SK-N-SH (cell line): ENCODE measurements around the gene CCDC15. TPM values are rescaled to one million over a fixed set of nuclear protein-coding genes. Genes with fewer than 3 reads are reported as not detected.

Experiments
- CTCF ChIA-PET: fragments of 300-600, 350-600 bp; formaldehyde crosslinking; extraction: SDS; loops from one replicate; lab custom pipeline; 2021; lab: Yijun Ruan, JAX
- POLR2A ChIA-PET: fragments of 350-600 bp; sonication (Branson Sonifier 250); formaldehyde crosslinking; extraction: SDS; loops from one replicate; lab custom pipeline; 2020; ENCODE audit warnings: antibody characterized with exemption, inconsistent platforms; lab: Yijun Ruan, JAX
- DNase-seq: peaks from one replicate; pipeline ENCODE4 v3.0.0; 2012
- H2AFZ ChIP-seq: fragments of 200-600 bp; sonication (generic); 2 replicates; pipeline ENCODE4 v1.8.1; 2016; ENCODE audit warnings: antibody characterized with exemption, mild to moderate bottlenecking, low read depth
- H3F3A ChIP-seq: fragments of 200-600 bp; sonication (generic); replicated peaks from 2 replicates; pipeline ENCODE3; 2016; ENCODE audit warnings: antibody characterized with exemption, mild to moderate bottlenecking; ENCODE audit not compliant: insufficient read depth
- H3K27ac ChIP-seq, 2 experiments: fragments of 200-500 bp in 1 of 2; fragments of 200-600 bp in 1 of 2; sonication (Bioruptor generic) in 1 of 2; sonication (generic), shearing (Covaris generic) in 1 of 2; 2 replicates each; pipeline versions ENCODE4 v1.5.1 to v1.6.1; 2014 to 2016; ENCODE audit warnings: low read depth in 2 of 2, inconsistent platforms in 1 of 2, low read length in 1 of 2, mild to moderate bottlenecking in 1 of 2, mixed read lengths in 1 of 2
- H3K27me3 ChIP-seq: fragments of 200-600 bp; sonication (generic), shearing (Covaris generic); 2 replicates; pipeline ENCODE4 v1.6.1; 2016; ENCODE audit warnings: mixed run types; ENCODE audit not compliant: insufficient read depth
- H3K36me3 ChIP-seq, 2 experiments: fragments of 200-500 bp in 1 of 2; fragments of 200-600 bp in 1 of 2; sonication (Bioruptor generic) in 1 of 2; sonication (generic) in 1 of 2; replicated peaks in 1 of 2; 2 replicates each; pipeline versions ENCODE3 to v1.5.1; 2014 to 2016; ENCODE audit warnings: low read length in 1 of 2, mild to moderate bottlenecking in 1 of 2; ENCODE audit not compliant: insufficient read depth in 2 of 2, control insufficient read depth in 1 of 2
- H3K4me1 ChIP-seq, 2 experiments: fragments of 200-500 bp in 1 of 2; fragments of 200-600 bp in 1 of 2; sonication (Bioruptor generic) in 1 of 2; sonication (generic), shearing (Covaris generic) in 1 of 2; 2 replicates each; pipeline versions ENCODE4 v1.5.1 to v1.6.1; 2014 to 2016; ENCODE audit warnings: low read depth in 1 of 2, low read length in 1 of 2, mixed run types in 1 of 2; ENCODE audit not compliant: insufficient read depth in 2 of 2, control insufficient read depth in 1 of 2
- H3K4me2 ChIP-seq: fragments of 200-600 bp; sonication (generic), shearing (Covaris generic); 2 replicates; pipeline ENCODE4 v1.6.1; 2017; ENCODE audit warnings: mixed run types
- H3K4me3 ChIP-seq, 2 experiments: fragments of 200-500 bp in 1 of 2; fragments of 200-600 bp in 1 of 2; sonication (Bioruptor generic) in 1 of 2; sonication (generic), shearing (Covaris generic) in 1 of 2; 2 replicates each; pipeline versions ENCODE4 v1.5.1 to v1.8.1; 2014 to 2016; ENCODE audit warnings: low read depth in 2 of 2, inconsistent platforms in 1 of 2, low read length in 1 of 2, mild to moderate bottlenecking in 1 of 2, mixed read lengths in 1 of 2, moderate library complexity in 1 of 2
- H3K79me2 ChIP-seq: fragments of 200-600 bp; sonication (generic); 2 replicates; pipeline ENCODE4 v1.8.1; 2017; ENCODE audit warnings: mild to moderate bottlenecking; ENCODE audit not compliant: insufficient read depth
- H3K9ac ChIP-seq: fragments of 200-600 bp; sonication (generic); 2 replicates; pipeline ENCODE4 v1.6.1; 2017; ENCODE audit warnings: mixed run types
- H3K9me2 ChIP-seq: fragments of 200-600 bp; sonication (generic); 2 replicates; pipeline ENCODE4 v1.6.1; 2017; ENCODE audit warnings: mixed run types
- H3K9me3 ChIP-seq: fragments of 200-600 bp; sonication (generic); 2 replicates; pipeline ENCODE4 v1.6.1; 2017; ENCODE audit warnings: mixed run types, mild to moderate bottlenecking, moderate library complexity
- H4K20me1 ChIP-seq: fragments of 200-600 bp; sonication (generic); 2 replicates; pipeline ENCODE4 v1.6.1; 2017; ENCODE audit warnings: mild to moderate bottlenecking, mixed run types; ENCODE audit not compliant: insufficient read depth
- ELF1 ChIP-seq: IDR thresholded peaks from 2 replicates; pipeline ENCODE4 v1.4.0; 2012
- EZH2phosphoT487 ChIP-seq: fragments of 200-600 bp; sonication (generic); IDR thresholded peaks from 2 replicates; pipeline ENCODE4 v1.6.1; 2017; ENCODE audit warnings: low read depth, mixed run types, mild to moderate bottlenecking, antibody characterized with exemption, moderate library complexity, borderline replicate concordance
- FOSL2 ChIP-seq: IDR thresholded peaks from 2 replicates; pipeline ENCODE4 v1.4.0; 2012; ENCODE audit warnings: low read depth, mild to moderate bottlenecking, moderate library complexity, borderline replicate concordance
- FOXJ3 ChIP-seq: sonication (generic); formaldehyde crosslinking; IDR thresholded peaks from 2 replicates; pipeline ENCODE4 v1.5.1; 2020; ENCODE audit warnings: mild to moderate bottlenecking, missing genetic modification reagents
- IRF3 ChIP-seq: fragments of 150-350 bp; IDR thresholded peaks from 2 replicates; pipeline ENCODE4 v1.6.1; 2016; ENCODE audit warnings: mild to moderate bottlenecking, low read depth, low read length
- JUND ChIP-seq: IDR thresholded peaks from 2 replicates; pipeline ENCODE4 v1.4.0; 2012
- NFIC ChIP-seq: IDR thresholded peaks from 2 replicates; pipeline ENCODE4 v1.4.0; 2012; ENCODE audit warnings: borderline replicate concordance
- PBX3 ChIP-seq: IDR thresholded peaks from 2 replicates; pipeline ENCODE4; 2012
- POLR2AphosphoS5 ChIP-seq: IDR thresholded peaks from 2 replicates; pipeline ENCODE4 v1.6.1; 2012; ENCODE audit warnings: low read depth, low read length
- RCOR1 ChIP-seq: fragments of 150-350 bp; IDR thresholded peaks from 2 replicates; pipeline ENCODE4 v1.6.1; 2017; ENCODE audit warnings: antibody characterized with exemption, low read length
- RFX5 ChIP-seq: IDR thresholded peaks from 2 replicates; pipeline ENCODE4 v1.6.1; 2012; ENCODE audit warnings: mild to moderate bottlenecking, improper control_type of control experiment, low read length
- SIN3A ChIP-seq: IDR thresholded peaks from 2 replicates; pipeline ENCODE4 v1.6.1; 2012; ENCODE audit warnings: low read depth, mild to moderate bottlenecking, low read length, moderate library complexity, borderline replicate concordance
- TCF12 ChIP-seq: IDR thresholded peaks from 2 replicates; pipeline ENCODE4 v1.4.0; 2012
- USF1 ChIP-seq: IDR thresholded peaks from 2 replicates; pipeline ENCODE4 v1.4.0; 2012; ENCODE audit warnings: low read depth, borderline replicate concordance
- USF2 ChIP-seq: fragments of 150-350 bp; IDR thresholded peaks from 2 replicates; pipeline ENCODE4 v1.6.1; 2017; ENCODE audit warnings: antibody characterized with exemption, low read length, low read depth, borderline replicate concordance
- ZBTB33 ChIP-seq: IDR thresholded peaks from 2 replicates; pipeline ENCODE4 v1.4.0; 2012; ENCODE audit warnings: low read depth, borderline replicate concordance
- WGBS: methylation state at CpG from one replicate; pipeline ENCODE4 v1.1.6; 2017; ENCODE audit warnings: low lambda C conversion rate; 5-methylcytosine and 5-hydroxymethylcytosine counted together
- polyA plus RNA-seq, 3 experiments: library from polyadenylated mRNA; depleted of rRNA; stranded (reverse); fragments of >200 nt; gene quantifications; 2 replicates each; pipeline ENCODE4 v1.2.3, GENCODE V29; 2012

Gene CCDC15
- polyA plus RNA-seq, 1 of the 3 experiments (the other 2 are of a cell fraction), result 0.69 TPM

GRCh38 chr11:125083312-125084056 lies 129.5 kb downstream of the CCDC15 start:
- no peaks in the 10 kb centered on the region for H3F3A ChIP-seq
- no peaks in the 10 kb centered on the region for H3K9me2 ChIP-seq
- no peak for TF ChIP-seq USF1
- no peak for TF ChIP-seq RCOR1
- TF ChIP-seq EZH2phosphoT487, result no peak
- TF ChIP-seq TCF12, result no peak
- TF ChIP-seq PBX3, result no peak
- TF ChIP-seq IRF3, result no peak
- TF ChIP-seq POLR2AphosphoS5, result no peak
- TF ChIP-seq FOSL2, result no peak
- no peak for TF ChIP-seq FOXJ3 (CRISPR knock-in tag)
- no peak for TF ChIP-seq ELF1
- TF ChIP-seq NFIC, result no peak
- TF ChIP-seq, all 33 proteins: peak for 0
- H3K9ac ChIP-seq, result no peak overlapping the region
- H3K4me3 ChIP-seq, result no peak overlapping the region
- 81% methylated on average over 10 of the region's 11 CpGs for WGBS
- H3K9me3 ChIP-seq, result no peaks in the 10 kb centered on the region
- no peaks in the 10 kb centered on the region for H3K4me1 ChIP-seq
- no peaks in the 10 kb centered on the region for H3K27me3 ChIP-seq
- ChIA-PET POLR2A (no interaction called here), CTCF (interaction anchor here (0.6 to 2.4 kb wide), 6 partner anchors 8 to 321 kb away, joined by 3 to 12 read pairs (median 6); no protein-coding TSS in a partner anchor)
- no peak for DNase-seq
- H3K27ac ChIP-seq, result no peak overlapping the region
- H4K20me1 ChIP-seq, result no peaks in the 10 kb centered on the region
- no peaks in the 10 kb centered on the region for H3K79me2 ChIP-seq
- H2AFZ ChIP-seq, result no peak overlapping the region
- H3K4me2 ChIP-seq, result no peak overlapping the region
- H3K36me3 ChIP-seq, result no peaks in the 10 kb centered on the region

GRCh38 chr11:125084057-125084416 lies 130.0 kb downstream of the CCDC15 start:
- Histone ChIP-seq H3K9me2 (no peaks in the 10 kb centered on the region), H3K4me1 (no peaks in the 10 kb centered on the region), H3F3A (no peaks in the 10 kb centered on the region), H3K9me3 (no peaks in the 10 kb centered on the region), H3K36me3 (no peaks in the 10 kb centered on the region), H3K79me2 (no peaks in the 10 kb centered on the region), H3K27me3 (no peaks in the 10 kb centered on the region), H3K27ac (no peak overlapping the region), H2AFZ (no peak overlapping the region), H3K4me2 (no peak overlapping the region), H4K20me1 (no peaks in the 10 kb centered on the region), H3K4me3 (no peak overlapping the region), H3K9ac (no peak overlapping the region)
- POLR2A ChIA-PET, result no interaction called here
- peak; percentile 11 for DNase-seq
- CTCF ChIA-PET, result interaction anchor here (0.6 to 2.4 kb wide), 4 partner anchors 57 to 320 kb away, joined by 3 to 12 read pairs (median 7); no protein-coding TSS in a partner anchor
- WGBS, result 93% methylated on average over 10 of the region's 11 CpGs
- TF ChIP-seq ZBTB33, result no peak
- TF ChIP-seq TCF12, result no peak
- no peak for TF ChIP-seq USF2
- no peak for TF ChIP-seq JUND
- TF ChIP-seq USF1, result no peak
- no peak for TF ChIP-seq FOXJ3 (CRISPR knock-in tag)
- no peak for TF ChIP-seq SIN3A
- TF ChIP-seq PBX3, result no peak
- TF ChIP-seq RFX5, result no peak
- TF ChIP-seq ELF1, result no peak
